WTC11 (cell line): ENCODE data around the gene RUBCN.

Source experiments
- ATF3 ChIP-seq: sonication (generic); formaldehyde crosslinking; conservative IDR thresholded peaks from 2 replicates; pipeline ENCODE4 v1.8.1; 2022; ENCODE audit warnings: mild to moderate bottlenecking, missing genetic modification reagents
- TF ChIP-seq, protein P1 (sequence below): sonication (generic); formaldehyde crosslinking; IDR thresholded peaks from 2 replicates; pipeline ENCODE4 v1.8.0; 2022; ENCODE audit warnings: mild to moderate bottlenecking, missing genetic modification reagents

- TF ChIP-seq, protein P1, sequence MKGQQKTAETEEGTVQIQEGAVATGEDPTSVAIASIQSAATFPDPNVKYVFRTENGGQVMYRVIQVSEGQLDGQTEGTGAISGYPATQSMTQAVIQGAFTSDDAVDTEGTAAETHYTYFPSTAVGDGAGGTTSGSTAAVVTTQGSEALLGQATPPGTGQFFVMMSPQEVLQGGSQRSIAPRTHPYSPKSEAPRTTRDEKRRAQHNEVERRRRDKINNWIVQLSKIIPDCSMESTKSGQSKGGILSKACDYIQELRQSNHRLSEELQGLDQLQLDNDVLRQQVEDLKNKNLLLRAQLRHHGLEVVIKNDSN (CRISPR knock-in tag): no peak
- no peak for TF ChIP-seq ATF3 (CRISPR knock-in tag)
These were observed 45.5 kb upstream of the RUBCN start for GRCh38 chr3:197782230-197782629.
